Ovary (tissue), 9 donors: Measurements from ENCODE around the gene PHC2. TPM values are rescaled to one million over a fixed set of nuclear protein-coding genes. Genes with fewer than 3 reads are reported as not detected.

Experiments used
- DNase-seq, 5 donors: peaks; one replicate each; pipeline ENCODE4 v3.0.0-alpha.2; 2019 to 2020
- H3K27ac ChIP-seq, 2 donors: fragments of 200-600 bp; one replicate each; pipeline versions ENCODE4 v1.5.1 to v1.8.0; 2019 to 2022
- H3K27me3 ChIP-seq: fragments of 200-600 bp; one replicate; pipeline ENCODE4 v1.8.0; 2022
- H3K36me3 ChIP-seq: fragments of 200-600 bp; sonication (generic); one replicate; pipeline ENCODE4 v1.5.1; 2019
- H3K4me1 ChIP-seq: one replicate; pipeline ENCODE4 v1.8.1; 2013; ENCODE audit warnings: mild to moderate bottlenecking, moderate library complexity; ENCODE audit not compliant: insufficient read depth
- H3K4me3 ChIP-seq: fragments of 200-600 bp; sonication (generic); one replicate; pipeline ENCODE4 v1.5.1; 2017
- H3K9me3 ChIP-seq, 2 donors: fragments of 200-600 bp in 1 of 2; sonication (generic) in 1 of 2; one replicate each; pipeline versions ENCODE4 v1.5.1 to v1.8.1; 2013 to 2019; ENCODE audit warnings: mild to moderate bottlenecking in 1 of 2, moderate library complexity in 1 of 2
- EP300 ChIP-seq: sonication (generic); formaldehyde crosslinking; IDR thresholded peaks from one replicate; pipeline ENCODE4 v1.6.1; 2017; ENCODE audit warnings: antibody characterized with exemption
- POLR2A ChIP-seq: fragments of 450-650 bp; IDR thresholded peaks from one replicate; pipeline ENCODE4 v1.6.1; 2017; ENCODE audit warnings: antibody characterized with exemption, mild to moderate bottlenecking, moderate library complexity
- WGBS, 3 donors: extraction: QIAGEN DNeasy Blood & Tissue Kit in 1 of 3; methylation state at CpG; one replicate each; pipeline versions ENCODE4 v1.1.5 to v1.1.7; 2013 to 2017; 5-methylcytosine and 5-hydroxymethylcytosine counted together
- intact Hi-C, 4 donors: fragments of 100-400 bp; cut with DNase I; formaldehyde crosslinking; loops; one replicate each; pipeline versions ENCODE4 v1.11.0 to v1.15.1; 2022 to 2023
- polyA plus RNA-seq, 2 donors: library from polyadenylated mRNA; stranded (reverse); fragments of 200-250 nt in 1 of 2; fragments of 350-450 nt in 1 of 2; fragmentation: Illumina TruSeq in 1 of 2; extraction: RNeasy Lipid Tissue Mini Kit (QIAGEN cat#74804) in 1 of 2; gene quantifications; one replicate each; pipeline ENCODE4 v1.2.3, GENCODE V29; 2013 to 2014
- total RNA-seq, 7 donors: library from RNA; depleted of rRNA in 2 of 7; stranded (reverse); fragments of >200 nt in 2 of 7; fragmentation: NEBNext Ultra II Directional in 3 of 7; extraction: Animal tissue kit (Norgen Biotek cat#: 25700) in 3 of 7; gene quantifications; one replicate each; pipeline versions ENCODE4 v1.1.0 to v1.2.4, GENCODE V29; 2016 to 2023
- TF ChIP-seq, protein P1 (sequence below), 3 donors: fragments of 450-650 bp in 2 of 3; fragments of 200-600 bp in 1 of 3; IDR thresholded peaks; one replicate each; pipeline versions ENCODE4 v1.5.1 to v1.8.0; 2016 to 2022; ENCODE audit warnings: antibody characterized with exemption in 3 of 3, mild to moderate bottlenecking in 1 of 3
- donor health status: DM: no; HTN: no; CAD: no; lungs with moderate emphysema.
- donor health status: DM: no; HTN: no; CAD: no.
- donor health status: Bipolar disorder and iron deficiency.
- donor health status: DM: yes; HTN: yes; CAD: no.
- donor health status: DM: no; HTN: no; CAD: no.
- donor health status: DM: yes; HTN: yes; CAD: no.

Gene PHC2
- total and polyA plus RNA-seq, 9 donors = 52.3 to 101 (median 85.5) TPM

DNA sequence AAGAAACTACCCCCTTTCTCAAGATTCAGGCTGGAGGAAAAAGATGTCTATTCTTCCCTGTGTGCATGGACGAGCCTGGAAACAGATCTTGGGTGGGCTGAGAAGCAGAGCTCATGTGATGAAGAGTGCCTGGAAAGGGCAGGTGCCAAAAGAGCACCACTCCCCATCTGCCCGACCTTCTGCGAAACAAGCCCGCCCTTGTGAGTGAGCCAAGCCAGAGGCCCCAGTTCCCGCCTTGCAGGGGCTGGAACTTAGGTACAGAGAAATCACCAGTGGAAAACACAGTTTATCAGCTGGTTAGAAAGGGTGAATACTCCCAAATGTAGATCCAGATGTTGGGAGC, 83.3 kb downstream of the PHC2 start:
- peak in 4 of 5 donors; percentile 51 to 70 (median 64) for DNase-seq
- Histone ChIP-seq H3K36me3 (no peaks in the 10 kb centered on the region), H3K4me3 (peak overlapping the region; percentile 87), H3K27me3 (no peaks in the 10 kb centered on the region), H3K4me1 (peaks cover 25% of the 10 kb centered on the region), H3K27ac (peak overlapping the region; percentile 11 to 90), H3K9me3 (no peaks in the 10 kb centered on the region)
- intact Hi-C loops = no loop called here
- 3 to 19% (median 3%) methylated on average over 5 of the region's 5 CpGs for WGBS, 3 donors
- TF ChIP-seq POLR2A = no peak
- TF ChIP-seq, protein P1, sequence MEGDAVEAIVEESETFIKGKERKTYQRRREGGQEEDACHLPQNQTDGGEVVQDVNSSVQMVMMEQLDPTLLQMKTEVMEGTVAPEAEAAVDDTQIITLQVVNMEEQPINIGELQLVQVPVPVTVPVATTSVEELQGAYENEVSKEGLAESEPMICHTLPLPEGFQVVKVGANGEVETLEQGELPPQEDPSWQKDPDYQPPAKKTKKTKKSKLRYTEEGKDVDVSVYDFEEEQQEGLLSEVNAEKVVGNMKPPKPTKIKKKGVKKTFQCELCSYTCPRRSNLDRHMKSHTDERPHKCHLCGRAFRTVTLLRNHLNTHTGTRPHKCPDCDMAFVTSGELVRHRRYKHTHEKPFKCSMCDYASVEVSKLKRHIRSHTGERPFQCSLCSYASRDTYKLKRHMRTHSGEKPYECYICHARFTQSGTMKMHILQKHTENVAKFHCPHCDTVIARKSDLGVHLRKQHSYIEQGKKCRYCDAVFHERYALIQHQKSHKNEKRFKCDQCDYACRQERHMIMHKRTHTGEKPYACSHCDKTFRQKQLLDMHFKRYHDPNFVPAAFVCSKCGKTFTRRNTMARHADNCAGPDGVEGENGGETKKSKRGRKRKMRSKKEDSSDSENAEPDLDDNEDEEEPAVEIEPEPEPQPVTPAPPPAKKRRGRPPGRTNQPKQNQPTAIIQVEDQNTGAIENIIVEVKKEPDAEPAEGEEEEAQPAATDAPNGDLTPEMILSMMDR (IDR thresholded peaks at IDR 0.05) = no peak
- TF ChIP-seq EP300 = no peak

GRCh38 chr1:33346927-33347649, 83.8 kb downstream of the PHC2 start:
- H3K4me3 ChIP-seq = peak overlapping the region; percentile 87
- no peaks in the 10 kb centered on the region for H3K36me3 ChIP-seq
- no peaks in the 10 kb centered on the region for H3K27me3 ChIP-seq
- peak in 1 of 5 donors; percentile 58 for DNase-seq
- intact Hi-C loops = no loop called here
- 18 to 29% (median 28%) methylated on average over 2 of the region's 2 CpGs for WGBS, 3 donors
- TF ChIP-seq, protein P1 (IDR thresholded peaks at IDR 0.05) = no peak
- peak overlapping the region; percentile 38 to 51 for H3K27ac ChIP-seq
- no peaks in the 10 kb centered on the region for H3K9me3 ChIP-seq
- peaks cover 29% of the 10 kb centered on the region for H3K4me1 ChIP-seq

DNA sequence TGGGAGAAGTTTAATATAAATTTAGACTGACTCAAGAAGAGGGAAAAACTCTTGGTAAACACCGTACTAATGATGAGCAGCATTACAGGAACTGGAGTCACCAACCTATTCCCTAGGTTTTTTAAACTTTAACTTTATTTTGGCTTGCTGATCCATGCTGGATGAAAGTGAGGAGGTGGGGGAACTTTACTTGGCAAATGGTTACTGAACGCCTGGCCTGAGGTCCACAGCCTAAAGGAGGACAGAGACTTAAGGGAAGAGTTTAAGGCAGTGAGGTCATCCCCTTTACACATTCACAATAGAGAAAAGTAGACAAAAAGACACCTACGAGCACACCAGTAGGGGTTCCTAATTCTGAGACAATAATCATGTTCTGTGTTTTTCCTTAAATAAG, 84.4 kb downstream of the PHC2 start:
- intact Hi-C loops = no loop called here
- TF ChIP-seq EP300 (no peak), POLR2A (no peak)
- TF ChIP-seq, protein P1 (IDR thresholded peaks at IDR 0.05) = no peak
- Histone ChIP-seq H3K36me3 (no peaks in the 10 kb centered on the region), H3K4me3 (peak overlapping the region; percentile 7), H3K27ac (peak overlapping the region in 1 of 2 donors; percentile 51), H3K9me3 (no peaks in the 10 kb centered on the region), H3K4me1 (peaks cover 32% of the 10 kb centered on the region), H3K27me3 (no peaks in the 10 kb centered on the region)
- WGBS, 3 donors = 23 to 34% (median 25%) methylated on average over 3 of the region's 3 CpGs
- no peak for DNase-seq

- intact Hi-C loops = no loop called here
- H3K4me1 ChIP-seq = peaks cover 36% of the 10 kb centered on the region
- H3K4me3 ChIP-seq = no peak overlapping the region
- DNase-seq = no peak
- H3K27me3 ChIP-seq = no peaks in the 10 kb centered on the region
- TF ChIP-seq, protein P1 (IDR thresholded peaks at IDR 0.05) = no peak
- TF ChIP-seq POLR2A (no peak), EP300 (no peak)
- H3K9me3 ChIP-seq = no peaks in the 10 kb centered on the region
- WGBS, 3 donors = 8 to 17% (median 9%) methylated on average over 2 of the region's 2 CpGs
- H3K36me3 ChIP-seq = no peaks in the 10 kb centered on the region
- no peak overlapping the region for H3K27ac ChIP-seq
Measured at GRCh38 chr1:33344896-33345560, 85.9 kb downstream of the PHC2 start.
